GM23248 (cell line): Measurements from ENCODE around the gene KCTD5. TPM values are rescaled to one million over a fixed set of nuclear protein-coding genes. Genes with fewer than 3 reads are reported as not detected.
A peak's percentile ranks its signal among the peaks of the same experiment; 100 is the strongest.

ENCODE experiments used
- DNase-seq: peaks from one replicate; pipeline ENCODE4 v3.0.0-alpha.2; 2015
- H2AFZ ChIP-seq: fragments of 200-600 bp; sonication (generic); 2 replicates; pipeline ENCODE4 v1.6.1; 2016; ENCODE audit warnings: antibody characterized with exemption
- H3F3A ChIP-seq: fragments of 200-600 bp; sonication (generic); 2 replicates; pipeline ENCODE4 v1.6.1; 2016; ENCODE audit warnings: mild to moderate bottlenecking, antibody characterized with exemption, mixed run types; ENCODE audit not compliant: insufficient read depth
- H3K27ac ChIP-seq: fragments of 200-600 bp; sonication (generic); 2 replicates; pipeline ENCODE4 v1.5.1; 2016; ENCODE audit warnings: mild to moderate bottlenecking
- H3K27me3 ChIP-seq: fragments of 200-600 bp; sonication (generic); replicated peaks from 2 replicates; pipeline ENCODE4 v1.6.1; 2016; ENCODE audit warnings: mild to moderate bottlenecking; ENCODE audit not compliant: insufficient read depth
- H3K36me3 ChIP-seq: fragments of 200-600 bp; sonication (generic); 2 replicates; pipeline ENCODE4 v1.6.1; 2016; ENCODE audit warnings: low read depth, mild to moderate bottlenecking
- H3K4me1 ChIP-seq: fragments of 200-600 bp; sonication (generic); 2 replicates; pipeline ENCODE4 v1.6.1; 2016; ENCODE audit warnings: mild to moderate bottlenecking; ENCODE audit not compliant: insufficient read depth
- H3K4me2 ChIP-seq: fragments of 200-600 bp; sonication (generic); one replicate; pipeline ENCODE4 v1.6.1; 2016; ENCODE audit warnings: mild to moderate bottlenecking; ENCODE audit not compliant: unreplicated experiment
- H3K4me3 ChIP-seq: fragments of 200-600 bp; sonication (generic); 2 replicates; pipeline ENCODE4 v1.5.1; 2016; ENCODE audit warnings: mild to moderate bottlenecking
- H3K79me2 ChIP-seq: fragments of 200-600 bp; sonication (generic); 2 replicates; pipeline ENCODE4 v1.6.1; 2016; ENCODE audit warnings: mild to moderate bottlenecking; ENCODE audit not compliant: insufficient read depth
- H3K9ac ChIP-seq: fragments of 200-600 bp; sonication (generic); 2 replicates; pipeline ENCODE4 v1.6.1; 2016; ENCODE audit warnings: mild to moderate bottlenecking
- H3K9me2 ChIP-seq: fragments of 200-600 bp; sonication (generic); 2 replicates; pipeline ENCODE4 v1.6.1; 2016; ENCODE audit warnings: mixed run types, mild to moderate bottlenecking, moderate library complexity; ENCODE audit not compliant: insufficient read depth
- H3K9me3 ChIP-seq: fragments of 200-600 bp; sonication (generic); one replicate; pipeline ENCODE4 v1.6.1; 2017; ENCODE audit warnings: low read depth
- H4K20me1 ChIP-seq: fragments of 200-600 bp; sonication (generic); 2 replicates; pipeline ENCODE4 v1.6.0; 2016; ENCODE audit not compliant: insufficient read depth
- EZH2 ChIP-seq: fragments of 200-600 bp; sonication (generic); IDR thresholded peaks from 2 replicates; pipeline ENCODE4 v1.6.1; 2018; ENCODE audit warnings: antibody characterized with exemption, mild to moderate bottlenecking; ENCODE audit not compliant: insufficient read depth, poor library complexity, severe bottlenecking
- EZH2phosphoT487 ChIP-seq: fragments of 200-600 bp; sonication (generic); IDR thresholded peaks from 2 replicates; pipeline ENCODE4 v1.6.1; 2018; ENCODE audit warnings: antibody characterized with exemption, moderate library complexity, mild to moderate bottlenecking, low read depth; ENCODE audit not compliant: insufficient read depth
- WGBS, 2 experiments: methylation state at CpG; one replicate each; pipeline ENCODE4 v1.1.6; 2015 to 2017; ENCODE audit warnings: low lambda C conversion rate in 2 of 2, low coverage in 1 of 2; ENCODE audit errors: missing lambda C conversion rate in 2 of 2; 5-methylcytosine and 5-hydroxymethylcytosine counted together
- in situ Hi-C: fragments of 300-500 bp; cut with MboI; formaldehyde crosslinking; loops from 2 replicates; pipeline ENCODE4 v1.15.0; 2020
- polyA plus RNA-seq: library from polyadenylated mRNA; unstranded; fragments of >200 nt; fragmentation: Nextera tagmentation; extraction: Ambion mirVana; gene quantifications from 2 replicates; pipeline ENCODE4 v1.2.1, GENCODE V29; 2016
- total RNA-seq: library from RNA; depleted of rRNA; stranded (reverse); fragments of >200 nt; shearing (Covaris generic); gene quantifications from 2 replicates; pipeline ENCODE4 v1.2.3, GENCODE V29; 2014

KCTD5 gene
- total and polyA plus RNA-seq, 2 experiments from 2014 or later, result 33.2 to 38.3 TPM

GRCh38 chr16:2713985-2714774, 31.9 kb downstream of the KCTD5 start:
- Histone ChIP-seq H2AFZ (no peak overlapping the region), H3K27ac (no peak overlapping the region), H3K9ac (no peak overlapping the region), H3K79me2 (no peaks in the 10 kb centered on the region), H4K20me1 (no peaks in the 10 kb centered on the region), H3K4me1 (no peaks in the 10 kb centered on the region), H3K27me3 (no peaks in the 10 kb centered on the region), H3K9me2 (no peaks in the 10 kb centered on the region), H3K4me2 (no peak overlapping the region), H3F3A (no peaks in the 10 kb centered on the region), H3K9me3 (no peaks in the 10 kb centered on the region), H3K36me3 (no peaks in the 10 kb centered on the region), H3K4me3 (no peak overlapping the region)
- in situ Hi-C loops, result no loop called here
- no peak for TF ChIP-seq EZH2
- no peak for TF ChIP-seq EZH2phosphoT487
- no peak for DNase-seq
- 82 to 84% methylated on average over 28 of the region's 28 CpGs for WGBS, 2 experiments

GRCh38 chr16:2715064-2715463, 32.7 kb downstream of the KCTD5 start:
- no peak overlapping the region for H3K9ac ChIP-seq
- no peaks in the 10 kb centered on the region for H3K9me2 ChIP-seq
- no peak overlapping the region for H3K4me2 ChIP-seq
- H3K4me1 ChIP-seq, result no peaks in the 10 kb centered on the region
- H4K20me1 ChIP-seq, result no peaks in the 10 kb centered on the region
- in situ Hi-C loops, result no loop called here
- no peak overlapping the region for H3K4me3 ChIP-seq
- DNase-seq, result no peak
- no peaks in the 10 kb centered on the region for H3K9me3 ChIP-seq
- no peak overlapping the region for H3K27ac ChIP-seq
- no peaks in the 10 kb centered on the region for H3K79me2 ChIP-seq
- H3K36me3 ChIP-seq, result no peaks in the 10 kb centered on the region
- no peaks in the 10 kb centered on the region for H3K27me3 ChIP-seq
- TF ChIP-seq EZH2 (no peak), EZH2phosphoT487 (no peak)
- WGBS, 2 experiments, result 22 to 25% methylated on average over 9 of the region's 9 CpGs
- no peak overlapping the region for H2AFZ ChIP-seq
- H3F3A ChIP-seq, result no peaks in the 10 kb centered on the region

DNA sequence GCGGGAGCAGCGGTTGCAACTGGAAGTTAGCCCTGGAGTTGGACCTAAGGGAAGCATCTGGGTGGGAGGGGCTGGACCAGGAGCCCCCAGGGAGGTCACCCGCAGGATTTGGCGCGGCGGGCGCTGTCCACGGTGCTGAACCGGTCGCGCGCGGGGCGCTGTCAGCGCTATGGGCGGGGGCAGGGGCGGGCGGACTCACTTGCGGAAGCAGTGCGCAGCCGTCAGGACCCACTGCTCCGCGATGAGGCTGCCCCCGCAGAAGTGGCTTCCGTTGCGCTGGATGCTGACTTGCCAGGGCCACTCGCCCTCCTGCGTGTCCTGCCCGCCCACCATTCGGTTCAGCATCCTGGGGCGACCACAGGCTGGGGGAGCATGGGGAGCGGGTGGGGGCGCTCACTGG, 33.2 kb downstream of the KCTD5 start:
- Histone ChIP-seq H3K36me3 (no peaks in the 10 kb centered on the region), H3K4me2 (no peak overlapping the region), H3K9ac (no peak overlapping the region), H3K4me3 (no peak overlapping the region), H4K20me1 (no peaks in the 10 kb centered on the region), H3F3A (no peaks in the 10 kb centered on the region), H3K27me3 (no peaks in the 10 kb centered on the region), H3K9me2 (no peaks in the 10 kb centered on the region), H3K79me2 (no peaks in the 10 kb centered on the region), H2AFZ (no peak overlapping the region), H3K4me1 (no peaks in the 10 kb centered on the region), H3K9me3 (no peaks in the 10 kb centered on the region), H3K27ac (no peak overlapping the region)
- WGBS, 2 experiments, result 3 to 21% methylated on average over 19 to 25 of the region's 33 CpGs
- TF ChIP-seq EZH2phosphoT487 (no peak), EZH2 (no peak)
- in situ Hi-C loops, result no loop called here
- peak; percentile 67 for DNase-seq

DNA sequence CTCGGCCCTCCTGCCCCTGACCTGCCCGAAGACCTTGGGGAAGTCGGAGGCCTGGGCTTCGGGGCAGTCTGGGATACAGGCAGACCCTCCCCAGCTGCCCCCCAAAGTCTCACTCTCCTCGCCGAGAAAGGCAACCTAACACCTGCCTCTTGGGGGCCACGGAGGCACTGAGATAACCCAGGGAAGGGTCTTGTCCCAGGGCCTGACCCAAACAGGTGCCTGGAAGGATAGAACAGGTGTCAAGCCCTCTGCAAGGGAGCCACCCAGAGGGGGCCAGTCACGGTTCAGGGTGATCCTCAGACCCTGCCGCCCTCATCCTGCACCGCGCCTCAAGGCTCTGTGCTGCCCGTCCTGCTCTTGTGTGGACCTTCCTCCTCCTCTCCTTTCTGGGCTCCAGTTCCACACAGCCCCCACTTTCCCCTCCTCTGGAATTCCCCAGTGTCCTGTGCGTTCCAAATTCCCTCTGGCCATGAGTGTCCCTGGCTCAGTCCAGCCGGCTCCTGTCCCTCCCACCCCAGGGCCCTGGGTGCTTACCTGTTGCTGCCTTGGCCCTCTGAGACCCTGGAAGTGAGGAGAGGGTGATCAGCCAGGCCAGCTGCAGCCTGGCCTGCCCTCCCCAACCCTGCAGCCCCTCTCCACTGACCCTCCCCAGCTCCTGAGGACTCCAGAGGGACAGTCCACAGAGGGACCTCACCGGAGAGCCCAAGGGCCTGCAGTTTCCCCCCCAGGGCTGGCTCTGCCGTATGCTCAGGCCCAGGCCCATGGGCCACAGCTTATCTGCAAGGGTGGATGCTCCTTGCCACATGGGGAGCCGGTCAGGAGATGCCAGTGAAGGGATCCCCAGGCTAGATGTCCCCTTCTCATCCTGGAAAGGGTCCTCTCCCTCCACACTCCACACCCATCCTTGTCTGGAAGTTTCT, 33.9 kb downstream of the KCTD5 start:
- H3K9ac ChIP-seq, result no peak overlapping the region
- no peaks in the 10 kb centered on the region for H3K27me3 ChIP-seq
- TF ChIP-seq EZH2, result no peak
- TF ChIP-seq EZH2phosphoT487, result no peak
- no peaks in the 10 kb centered on the region for H3K9me3 ChIP-seq
- no peak overlapping the region for H3K27ac ChIP-seq
- H3K4me1 ChIP-seq, result no peaks in the 10 kb centered on the region
- WGBS, 2 experiments, result 75 to 76% methylated on average over 17 of the region's 17 CpGs
- H3F3A ChIP-seq, result no peaks in the 10 kb centered on the region
- no peaks in the 10 kb centered on the region for H3K9me2 ChIP-seq
- in situ Hi-C loops, result no loop called here
- H3K4me2 ChIP-seq, result no peak overlapping the region
- H4K20me1 ChIP-seq, result no peaks in the 10 kb centered on the region
- no peak for DNase-seq
- H2AFZ ChIP-seq, result no peak overlapping the region
- H3K4me3 ChIP-seq, result no peak overlapping the region
- H3K36me3 ChIP-seq, result no peaks in the 10 kb centered on the region
- H3K79me2 ChIP-seq, result no peaks in the 10 kb centered on the region
